ENCODE results near the gene SNTA1.
"Not testable (repeated sequence)": the region's sequence is repeated elsewhere in the genome, so short reads cannot be mapped to it uniquely, and the experiment has no call there.

The SNTA1 gene

DNA sequence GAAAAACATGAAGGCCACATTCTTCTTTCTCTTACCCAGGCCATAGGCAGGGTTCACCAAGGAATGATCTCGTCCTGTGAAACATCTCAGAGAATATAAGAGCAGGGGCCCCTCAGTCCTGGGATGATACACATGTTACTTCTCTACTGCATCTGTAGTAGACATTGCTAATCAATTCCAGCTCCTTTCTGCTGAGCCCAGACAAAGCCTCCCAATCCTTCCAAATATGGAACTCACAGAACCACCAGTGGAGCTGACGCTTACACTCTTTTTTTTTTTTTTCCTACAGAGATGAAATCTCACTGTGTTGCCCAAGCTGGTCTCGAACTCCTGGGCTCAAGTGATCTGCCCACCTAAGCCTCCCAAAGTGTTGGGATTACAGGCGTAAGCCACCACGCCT, 9.1 kb downstream of the SNTA1 start:
- TF ChIP-seq, protein P1, sequence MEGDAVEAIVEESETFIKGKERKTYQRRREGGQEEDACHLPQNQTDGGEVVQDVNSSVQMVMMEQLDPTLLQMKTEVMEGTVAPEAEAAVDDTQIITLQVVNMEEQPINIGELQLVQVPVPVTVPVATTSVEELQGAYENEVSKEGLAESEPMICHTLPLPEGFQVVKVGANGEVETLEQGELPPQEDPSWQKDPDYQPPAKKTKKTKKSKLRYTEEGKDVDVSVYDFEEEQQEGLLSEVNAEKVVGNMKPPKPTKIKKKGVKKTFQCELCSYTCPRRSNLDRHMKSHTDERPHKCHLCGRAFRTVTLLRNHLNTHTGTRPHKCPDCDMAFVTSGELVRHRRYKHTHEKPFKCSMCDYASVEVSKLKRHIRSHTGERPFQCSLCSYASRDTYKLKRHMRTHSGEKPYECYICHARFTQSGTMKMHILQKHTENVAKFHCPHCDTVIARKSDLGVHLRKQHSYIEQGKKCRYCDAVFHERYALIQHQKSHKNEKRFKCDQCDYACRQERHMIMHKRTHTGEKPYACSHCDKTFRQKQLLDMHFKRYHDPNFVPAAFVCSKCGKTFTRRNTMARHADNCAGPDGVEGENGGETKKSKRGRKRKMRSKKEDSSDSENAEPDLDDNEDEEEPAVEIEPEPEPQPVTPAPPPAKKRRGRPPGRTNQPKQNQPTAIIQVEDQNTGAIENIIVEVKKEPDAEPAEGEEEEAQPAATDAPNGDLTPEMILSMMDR (IDR thresholded peaks at IDR 0.05; ENCODE audit: extremely low read depth, missing control alignments): no peak
- no peak for DNase-seq (ENCODE audit: low spot score)

DNA sequence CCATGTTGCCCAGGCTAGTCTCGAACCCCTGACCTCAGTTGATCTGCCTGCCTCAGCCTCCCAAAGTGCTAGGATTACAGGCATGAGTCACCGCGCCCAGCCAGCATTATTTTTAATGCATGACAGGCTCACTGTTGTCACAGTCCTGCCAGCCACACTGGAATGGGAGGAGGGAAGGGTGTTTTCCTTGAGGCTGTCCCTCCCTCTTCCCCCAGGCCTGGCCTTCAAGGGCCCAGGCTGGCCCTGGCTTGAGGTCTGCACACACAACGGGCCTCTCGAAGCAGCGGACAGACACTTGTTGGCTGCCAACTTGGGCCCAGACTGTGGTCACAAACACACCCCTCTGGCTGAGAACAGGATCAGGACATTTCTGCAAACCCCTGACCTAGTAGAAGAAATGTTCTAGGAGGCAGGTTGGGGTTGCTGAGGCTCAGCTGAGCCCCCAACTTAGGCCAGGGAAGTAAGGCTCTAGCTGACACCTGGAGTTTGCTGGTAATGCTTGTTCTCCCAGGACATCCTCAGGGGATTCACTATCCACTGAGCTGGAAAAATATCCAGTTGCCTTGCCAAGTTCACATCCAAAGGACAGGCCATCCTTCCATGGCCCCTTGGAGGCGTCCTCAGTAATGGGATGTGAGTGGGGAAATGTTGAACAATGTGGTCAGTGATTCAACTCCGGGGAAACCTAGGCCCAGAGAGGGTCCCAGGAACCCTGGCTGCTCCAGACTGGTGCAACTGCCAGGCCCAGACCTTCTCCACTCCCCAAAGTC, 9.9 kb downstream of the SNTA1 start:
- DNase-seq (ENCODE audit: low spot score): no peak
- TF ChIP-seq, protein P1 (IDR thresholded peaks at IDR 0.05; ENCODE audit: extremely low read depth, missing control alignments): no peak

DNA sequence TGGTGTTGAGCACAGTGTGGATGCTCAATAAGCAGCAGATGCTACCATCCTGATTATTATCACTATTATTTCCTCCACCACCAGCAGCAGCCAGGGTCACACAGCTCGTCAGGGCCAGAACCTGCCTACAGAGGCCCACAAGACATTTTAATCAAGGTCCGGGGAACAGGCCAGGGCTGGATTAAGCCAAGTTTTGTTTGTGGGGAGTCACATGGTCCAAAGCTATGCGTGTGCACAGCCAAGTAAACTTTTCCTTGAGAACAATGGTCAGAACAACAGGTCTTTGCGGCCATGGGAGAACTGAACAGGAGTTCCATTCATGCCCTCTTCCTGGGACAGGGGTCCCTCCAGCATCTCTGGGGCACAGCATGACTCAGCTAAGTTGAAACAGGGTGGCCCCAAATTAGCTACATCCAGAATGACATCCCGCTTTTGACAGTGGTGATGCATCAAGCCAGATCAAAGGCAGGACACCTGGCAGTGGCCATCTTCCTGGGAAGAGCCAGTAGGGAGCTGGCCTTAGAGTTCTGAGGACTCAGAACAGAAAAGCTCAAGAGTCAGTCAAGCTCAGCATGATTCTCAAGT, 11.7 kb downstream of the SNTA1 start:
- TF ChIP-seq, protein P1 (IDR thresholded peaks at IDR 0.05; ENCODE audit: extremely low read depth, missing control alignments): no peak
- no peak for DNase-seq (ENCODE audit: low spot score)

DNA sequence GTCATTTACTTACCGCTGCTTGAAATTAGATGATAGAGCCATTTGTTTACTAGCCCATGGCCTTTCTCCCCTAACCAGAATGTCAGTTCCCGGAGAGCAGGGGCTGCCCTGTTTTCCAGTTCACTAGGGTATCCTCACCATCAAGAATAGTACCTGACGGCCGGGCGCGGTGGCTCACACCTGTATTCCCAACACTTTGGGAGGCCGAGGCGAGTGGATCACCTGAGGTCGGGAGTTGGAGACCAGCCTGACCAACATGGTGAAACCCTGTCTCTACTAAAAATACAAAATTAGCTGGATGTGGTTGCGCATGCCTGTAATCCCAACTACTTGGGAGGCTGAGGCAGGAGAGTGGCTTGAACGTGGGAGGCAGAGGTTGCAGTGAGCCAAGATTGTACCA, 19.7 kb downstream of the SNTA1 start:
- DNase-seq (ENCODE audit: low spot score): not testable (repeated sequence)

DNA sequence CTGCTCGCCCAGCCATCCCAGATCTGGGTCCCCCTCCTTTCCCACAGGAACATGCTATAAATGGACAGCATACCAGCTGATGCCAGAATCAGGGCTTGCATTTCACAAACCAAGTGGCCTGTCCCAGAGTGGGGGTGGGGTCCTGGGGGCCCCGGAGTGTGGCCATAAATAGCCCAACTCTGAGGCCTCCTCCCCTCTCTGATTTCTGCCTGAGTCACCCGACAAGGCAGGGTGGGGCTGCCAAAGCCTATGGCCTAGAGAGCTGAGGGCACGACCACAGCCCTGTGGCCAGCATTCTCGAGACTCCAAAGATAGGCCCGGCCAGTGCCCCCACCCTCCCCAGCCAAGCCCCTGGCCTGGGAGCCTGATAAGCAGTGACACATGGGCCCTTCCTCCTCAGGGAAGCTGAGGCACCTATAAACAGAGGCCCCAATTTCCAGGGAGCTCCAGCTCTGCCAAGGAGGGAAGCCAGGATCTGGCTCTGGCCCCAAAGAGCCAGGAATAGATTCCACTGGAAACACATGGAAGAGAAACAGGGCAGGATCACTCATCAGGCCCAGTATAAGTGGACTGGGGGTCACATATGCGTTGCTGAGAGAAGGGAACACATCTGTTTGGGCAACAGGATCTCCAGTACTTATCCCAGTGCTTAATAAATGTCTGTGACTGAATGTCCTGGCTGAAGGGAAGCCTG, 20.3 kb downstream of the SNTA1 start:
- TF ChIP-seq, protein P1 (IDR thresholded peaks at IDR 0.05; ENCODE audit: extremely low read depth, missing control alignments): no peak
- DNase-seq (ENCODE audit: low spot score): no peak

DNA sequence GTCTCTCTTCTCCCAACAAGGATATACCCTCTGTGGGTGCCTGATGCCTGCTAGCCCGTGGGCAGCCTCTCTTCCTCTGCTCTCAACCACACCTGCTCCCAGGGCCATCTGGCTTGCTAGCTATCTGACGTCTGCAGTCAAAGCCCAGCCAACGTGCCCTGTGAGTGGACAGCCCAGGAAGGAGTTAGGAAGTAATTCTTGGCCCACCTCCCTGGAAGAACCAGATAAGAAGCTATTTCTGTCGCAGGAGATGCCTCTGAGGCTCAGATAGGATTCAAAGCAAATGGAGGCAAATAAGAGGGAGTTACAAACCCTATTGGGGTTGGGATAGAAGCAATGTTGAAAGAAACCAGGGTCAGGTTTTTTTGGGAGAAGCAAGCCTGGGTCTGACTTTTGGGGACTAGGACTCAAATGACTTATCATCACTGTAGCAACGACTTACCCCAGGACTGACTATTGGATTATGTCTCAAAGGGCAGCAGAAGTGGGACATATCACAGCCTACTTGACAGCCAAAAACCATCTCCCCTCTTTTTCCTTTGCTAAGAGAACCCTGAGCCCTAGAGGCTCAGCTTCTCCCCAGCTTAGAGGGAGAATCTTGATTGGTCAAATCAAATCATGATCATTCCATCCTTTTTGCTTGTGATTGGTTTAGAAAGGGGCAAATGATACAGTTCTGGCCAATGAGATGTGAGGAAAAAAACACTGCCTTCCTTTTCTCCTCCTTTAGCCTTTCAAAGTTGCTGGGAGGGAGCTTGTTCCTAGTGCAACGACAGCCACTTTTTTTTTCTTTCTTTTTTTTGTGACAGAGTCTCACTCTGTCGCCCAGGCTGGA, 24.2 kb downstream of the SNTA1 start:
- TF ChIP-seq, protein P1 (IDR thresholded peaks at IDR 0.05; ENCODE audit: extremely low read depth, missing control alignments): no peak
- no peak for DNase-seq (ENCODE audit: low spot score)

DNA sequence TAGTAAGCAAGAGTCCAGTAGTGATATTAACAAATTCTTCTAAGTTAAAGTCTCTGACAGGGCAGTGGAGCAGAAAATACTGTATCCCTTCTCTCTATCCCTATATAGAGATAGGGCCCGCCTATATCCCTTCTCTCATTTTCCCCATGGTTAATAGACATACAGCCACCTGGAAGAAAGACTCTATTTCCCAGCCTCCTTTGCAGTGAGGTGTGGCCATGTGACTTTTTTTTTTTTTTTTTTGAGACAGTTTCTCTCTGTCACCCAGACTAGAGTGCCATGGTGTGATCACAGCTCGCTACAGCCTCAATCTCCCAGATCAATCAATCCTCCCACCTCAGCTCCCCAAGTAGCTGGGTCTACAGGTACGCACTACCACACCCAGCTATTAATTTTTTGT, 25.5 kb downstream of the SNTA1 start:
- no peak for DNase-seq (ENCODE audit: low spot score)
- TF ChIP-seq, protein P1 (IDR thresholded peaks at IDR 0.05; ENCODE audit: extremely low read depth, missing control alignments): no peak

Data from GM20000 (cell line).